ENCODE data around the gene KHDC1.
A peak's percentile ranks its signal among the peaks of the same experiment; 100 is the strongest.
"Not testable (repeated sequence)": the region's sequence is repeated elsewhere in the genome, so short reads cannot be mapped to it uniquely, and the experiment has no call there.

Gene KHDC1

DNA sequence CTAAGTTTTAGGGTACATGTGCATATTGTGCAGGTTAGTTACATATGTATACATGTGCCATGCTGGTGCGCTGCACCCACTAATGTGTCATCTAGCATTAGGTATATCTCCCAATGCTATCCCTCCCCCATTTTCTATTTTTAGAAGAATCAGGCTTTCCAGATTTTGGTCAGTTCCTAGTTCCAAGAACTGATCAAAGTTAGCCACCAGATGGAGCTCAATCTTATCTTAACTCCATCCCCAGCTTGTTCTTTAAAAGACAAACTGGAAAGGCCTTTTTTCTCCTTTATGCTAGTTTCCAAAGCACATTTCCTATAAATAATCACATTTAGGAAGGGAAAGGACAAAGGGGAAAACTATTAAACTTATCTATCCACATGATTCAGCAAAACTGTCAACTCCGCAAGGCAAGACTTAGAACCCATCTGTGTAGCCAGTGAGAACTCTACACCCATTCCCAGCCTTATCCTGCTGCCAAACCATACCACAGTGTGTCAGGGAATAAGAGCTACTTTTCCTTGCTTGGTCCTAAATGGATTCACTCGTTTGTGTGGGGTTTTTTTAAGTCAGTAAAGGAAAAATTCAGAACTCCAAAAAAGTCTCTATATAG is 22.8 kb upstream of the KHDC1 start:
- Mint-ChIP-seq H3K4me1 (peaks cover 10% of the 10 kb centered on the region), H3K9me3 (no peaks in the 10 kb centered on the region), H3K36me3 (ENCODE audit: low read depth) (peaks cover 13% of the 10 kb centered on the region), H3K27ac (no peak overlapping the region), H3K27me3 (ENCODE audit: low read depth, poor library complexity) (no peaks in the 10 kb centered on the region), H3K4me3 (no peak overlapping the region)
- TF ChIP-seq, protein P1, sequence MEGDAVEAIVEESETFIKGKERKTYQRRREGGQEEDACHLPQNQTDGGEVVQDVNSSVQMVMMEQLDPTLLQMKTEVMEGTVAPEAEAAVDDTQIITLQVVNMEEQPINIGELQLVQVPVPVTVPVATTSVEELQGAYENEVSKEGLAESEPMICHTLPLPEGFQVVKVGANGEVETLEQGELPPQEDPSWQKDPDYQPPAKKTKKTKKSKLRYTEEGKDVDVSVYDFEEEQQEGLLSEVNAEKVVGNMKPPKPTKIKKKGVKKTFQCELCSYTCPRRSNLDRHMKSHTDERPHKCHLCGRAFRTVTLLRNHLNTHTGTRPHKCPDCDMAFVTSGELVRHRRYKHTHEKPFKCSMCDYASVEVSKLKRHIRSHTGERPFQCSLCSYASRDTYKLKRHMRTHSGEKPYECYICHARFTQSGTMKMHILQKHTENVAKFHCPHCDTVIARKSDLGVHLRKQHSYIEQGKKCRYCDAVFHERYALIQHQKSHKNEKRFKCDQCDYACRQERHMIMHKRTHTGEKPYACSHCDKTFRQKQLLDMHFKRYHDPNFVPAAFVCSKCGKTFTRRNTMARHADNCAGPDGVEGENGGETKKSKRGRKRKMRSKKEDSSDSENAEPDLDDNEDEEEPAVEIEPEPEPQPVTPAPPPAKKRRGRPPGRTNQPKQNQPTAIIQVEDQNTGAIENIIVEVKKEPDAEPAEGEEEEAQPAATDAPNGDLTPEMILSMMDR (IDR thresholded peaks at IDR 0.05), result peak; percentile 32
- no peak for DNase-seq

DNA sequence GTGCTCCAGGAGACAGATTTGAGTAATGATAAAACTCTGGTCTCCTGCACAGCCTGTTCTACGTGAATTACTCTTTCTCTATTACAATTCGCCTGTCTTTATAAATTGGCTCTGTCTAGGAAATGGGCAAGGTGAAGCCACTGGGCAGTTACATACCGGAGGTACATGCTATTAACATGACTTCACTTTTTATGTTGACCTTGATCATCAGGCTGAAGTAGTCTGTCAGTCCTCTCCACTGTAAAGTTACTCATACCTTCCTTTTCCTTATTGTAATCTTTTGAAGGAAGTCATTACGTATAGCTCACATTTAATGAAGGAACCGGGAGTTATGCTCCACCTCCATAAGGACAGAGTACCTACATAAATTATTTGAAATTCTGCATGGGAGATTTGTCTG is 19.9 kb upstream of the KHDC1 start:
- Mint-ChIP-seq H3K4me3 (no peak overlapping the region), H3K27ac (no peak overlapping the region), H3K9me3 (no peaks in the 10 kb centered on the region), H3K4me1 (peaks cover 10% of the 10 kb centered on the region), H3K36me3 (ENCODE audit: low read depth) (peaks cover 2% of the 10 kb centered on the region), H3K27me3 (ENCODE audit: low read depth, poor library complexity) (no peaks in the 10 kb centered on the region)
- DNase-seq, result no peak
- TF ChIP-seq, protein P1 (IDR thresholded peaks at IDR 0.05), result no peak

DNA sequence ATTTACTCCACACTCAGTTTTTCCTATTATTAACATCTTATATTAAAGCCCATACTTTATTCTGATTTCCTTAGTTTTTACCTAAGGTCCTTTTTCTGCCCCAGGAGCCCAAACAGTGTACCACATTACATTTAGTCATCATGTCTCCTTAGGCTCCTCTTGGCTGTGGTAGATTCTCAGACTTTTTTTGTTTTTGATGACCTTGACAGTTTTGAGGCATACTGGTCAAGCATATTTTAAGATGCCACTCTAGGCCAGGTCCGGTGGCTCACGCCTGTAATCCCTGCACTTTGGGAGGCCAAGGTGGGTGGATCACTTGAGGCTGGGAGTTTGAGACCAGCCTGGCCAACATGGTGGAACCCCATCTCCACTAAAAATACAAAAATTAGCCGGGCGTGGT is 18.7 kb upstream of the KHDC1 start:
- H3K27ac Mint-ChIP-seq; DNase-seq; H3K9me3 Mint-ChIP-seq; H3K4me1 Mint-ChIP-seq; H3K36me3 Mint-ChIP-seq (ENCODE audit: low read depth); H3K4me3 Mint-ChIP-seq; H3K27me3 Mint-ChIP-seq (ENCODE audit: low read depth, poor library complexity): not testable (repeated sequence)

DNA sequence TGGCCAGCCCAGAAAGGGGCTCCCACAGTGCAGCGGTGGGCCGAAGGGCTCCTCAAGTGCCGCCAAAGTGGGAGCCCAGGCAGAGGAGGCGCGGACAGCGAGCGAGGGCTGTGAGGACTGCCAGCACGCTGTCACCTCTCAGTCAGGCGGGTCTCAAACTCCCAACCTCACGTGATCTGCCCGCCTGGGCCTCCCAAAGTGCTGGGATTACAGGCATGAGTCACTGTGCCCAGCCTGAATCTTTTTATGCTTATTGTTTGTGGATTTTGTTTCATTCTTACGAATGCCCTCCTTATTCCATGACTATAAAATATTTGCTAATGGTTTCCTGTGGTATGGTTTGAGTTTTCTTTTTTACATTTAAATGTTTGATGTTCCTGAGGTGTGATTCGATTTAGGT is 6.3 kb upstream of the KHDC1 start:
- not testable (repeated sequence) for H3K27ac Mint-ChIP-seq; DNase-seq; H3K4me3 Mint-ChIP-seq; H3K27me3 Mint-ChIP-seq (ENCODE audit: low read depth, poor library complexity)
- peaks cover 10% of the 10 kb centered on the region for H3K4me1 Mint-ChIP-seq
- peaks cover 15% of the 10 kb centered on the region for H3K9me3 Mint-ChIP-seq
- peaks cover 83% of the 10 kb centered on the region for H3K36me3 Mint-ChIP-seq (ENCODE audit: low read depth)

- not testable (repeated sequence) for DNase-seq; H3K4me3 Mint-ChIP-seq; H3K27me3 Mint-ChIP-seq (ENCODE audit: low read depth, poor library complexity); H3K27ac Mint-ChIP-seq
- Mint-ChIP-seq H3K4me1 (peaks cover 14% of the 10 kb centered on the region), H3K9me3 (peaks cover 15% of the 10 kb centered on the region), H3K36me3 (ENCODE audit: low read depth) (peaks cover 83% of the 10 kb centered on the region)
Observed at GRCh38 chr6:73268896-73269295, 5.9 kb upstream of the KHDC1 start.

DNA sequence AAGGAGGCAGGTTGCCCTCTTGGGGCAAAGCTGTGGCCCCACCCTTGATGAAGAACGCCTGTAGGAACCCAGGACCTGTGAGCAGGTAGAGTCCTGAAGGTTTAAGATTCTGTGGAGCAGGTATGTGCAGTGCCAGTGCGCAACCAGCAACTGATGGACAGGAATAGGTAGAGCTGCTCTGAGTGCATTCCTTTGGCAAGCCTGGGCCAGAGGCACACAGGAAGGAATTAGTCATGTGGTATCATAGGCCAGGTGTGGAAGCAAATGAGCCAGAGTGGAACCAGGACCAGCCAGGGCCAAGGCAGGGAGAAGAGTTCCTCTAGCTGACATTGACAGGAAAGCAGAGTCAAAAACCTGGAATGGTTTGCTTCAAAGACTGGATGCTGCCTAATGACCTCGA is 1.4 kb upstream of the KHDC1 start:
- TF ChIP-seq, protein P1 (IDR thresholded peaks at IDR 0.05), result no peak
- no peaks in the 10 kb centered on the region for H3K27me3 Mint-ChIP-seq (ENCODE audit: low read depth, poor library complexity)
- H3K4me1 Mint-ChIP-seq, result peaks cover 33% of the 10 kb centered on the region
- no peak for DNase-seq
- H3K27ac Mint-ChIP-seq, result no peak overlapping the region
- peaks cover 15% of the 10 kb centered on the region for H3K9me3 Mint-ChIP-seq
- H3K4me3 Mint-ChIP-seq, result peak overlapping the region; percentile 75
- H3K36me3 Mint-ChIP-seq (ENCODE audit: low read depth), result peaks cover 55% of the 10 kb centered on the region

DNA sequence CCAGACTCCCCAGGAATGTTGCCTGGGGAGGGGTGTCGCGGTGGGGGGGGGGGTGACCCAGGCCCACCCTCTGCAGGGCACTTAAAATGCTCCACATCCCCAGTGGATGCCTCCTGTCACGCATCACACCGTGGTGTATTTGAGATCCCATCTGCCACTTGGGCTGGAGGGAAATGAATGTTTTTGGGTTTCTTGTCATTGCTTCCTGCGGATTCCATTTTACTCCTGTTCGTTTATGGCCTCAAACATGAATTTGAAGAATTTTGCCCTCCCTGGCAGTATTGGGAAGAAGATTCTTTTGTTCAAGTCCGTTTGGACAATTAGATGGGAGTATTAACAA is 544 bp upstream of the KHDC1 start:
- no peak for DNase-seq
- TF ChIP-seq, protein P1 (IDR thresholded peaks at IDR 0.05), result no peak
- Mint-ChIP-seq H3K4me1 (peaks cover 35% of the 10 kb centered on the region), H3K27me3 (ENCODE audit: low read depth, poor library complexity) (no peaks in the 10 kb centered on the region), H3K4me3 (peak overlapping the region; percentile 75), H3K9me3 (peaks cover 15% of the 10 kb centered on the region), H3K36me3 (ENCODE audit: low read depth) (peaks cover 49% of the 10 kb centered on the region), H3K27ac (no peak overlapping the region)

Measured in nephron progenitor cell (in vitro differentiated cells).